Small intestine (tissue), 7 donors: ENCODE data around the gene MUC21. TPM values are rescaled to one million over a fixed set of nuclear protein-coding genes. Genes with fewer than 3 reads are reported as not detected.
A peak's percentile ranks its signal among the peaks of the same experiment; 100 is the strongest.

ENCODE experiments used
- DNase-seq, 2 donors: peaks; one replicate each; pipeline versions ENCODE4 v3.0.0 to v3.0.0-alpha.2; 2013
- FAIRE-seq: peaks from 2 replicates; lab custom pipeline; 2012; peaks lifted over from hg19 to GRCh38; lab: Jason Lieb, UNC
- H3K27ac ChIP-seq, 3 donors: one replicate each; pipeline ENCODE4 v1.5.1; 2013; ENCODE audit warnings: low read length in 2 of 3, mild to moderate bottlenecking in 2 of 3, control low read depth in 1 of 3, inconsistent platforms in 1 of 3, low read depth in 1 of 3, moderate library complexity in 1 of 3
- H3K27me3 ChIP-seq, 3 donors: one replicate each; pipeline ENCODE4 v1.6.1; 2013; ENCODE audit warnings: low read length in 3 of 3, inconsistent platforms in 1 of 3; ENCODE audit not compliant: control insufficient read depth in 3 of 3, insufficient read depth in 3 of 3
- H3K36me3 ChIP-seq, 3 donors: one replicate each; pipeline ENCODE4 v1.6.1; 2013; ENCODE audit warnings: low read length in 3 of 3, inconsistent platforms in 1 of 3, low read depth in 1 of 3, mild to moderate bottlenecking in 1 of 3, moderate library complexity in 1 of 3; ENCODE audit not compliant: control insufficient read depth in 3 of 3, insufficient read depth in 2 of 3
- H3K4me1 ChIP-seq, 3 donors: one replicate each; pipeline ENCODE4 v1.6.1; 2013; ENCODE audit warnings: low read length in 2 of 3, inconsistent platforms in 1 of 3, low read depth in 1 of 3, mild to moderate bottlenecking in 1 of 3, moderate library complexity in 1 of 3; ENCODE audit not compliant: control insufficient read depth in 3 of 3, insufficient read depth in 2 of 3
- H3K4me3 ChIP-seq, 3 donors: one replicate each; pipeline ENCODE4 v1.5.1; 2013; ENCODE audit warnings: low read length in 3 of 3, control low read depth in 1 of 3, inconsistent platforms in 1 of 3, low read depth in 1 of 3, mild to moderate bottlenecking in 1 of 3, moderate library complexity in 1 of 3
- H3K9me3 ChIP-seq, 2 donors: one replicate each; pipeline ENCODE4 v1.6.1; 2013; ENCODE audit warnings: low read depth in 1 of 2, low read length in 1 of 2; ENCODE audit not compliant: control insufficient read depth in 2 of 2, insufficient read depth in 1 of 2
- WGBS, 3 donors: extraction: QIAGEN DNeasy Blood & Tissue Kit; methylation state at CpG; one replicate each; pipeline ENCODE4 v1.1.7; 2013; 5-methylcytosine and 5-hydroxymethylcytosine counted together
- polyA plus RNA-seq, 4 donors: library from polyadenylated mRNA; stranded (reverse) in 3 of 4; unstranded in 1 of 4; fragments of 200-250 nt in 3 of 4; fragments of 120-200 nt in 1 of 4; gene quantifications; one replicate each; pipeline versions ENCODE4 v1.2.1 to v1.2.3, GENCODE V29; 2013
- donor health status: healthy with polysubstance abuse.
- donor health status: control.
- donor health status: control.
- donor health status: Bipolar disorder and iron deficiency.
- donor health status: healthy.

The MUC21 gene
- polyA plus RNA-seq, 4 donors: 0.22 to 0.89 (median 0.81) TPM; not detected in 1

GRCh38 chr6:30972816-30973215 lies 10.7 kb upstream of the MUC21 start:
- Histone ChIP-seq H3K36me3 (no peaks in the 10 kb centered on the region), H3K27me3 (peaks cover 0 to 2% (median 0%) of the 10 kb centered on the region in 3 donors), H3K4me1 (no peaks in the 10 kb centered on the region), H3K9me3 (no peaks in the 10 kb centered on the region), H3K4me3 (no peak overlapping the region), H3K27ac (no peak overlapping the region)
- FAIRE-seq (no peak), DNase-seq (no peak)
- 89 to 96% (median 92%) methylated on average over 4 of the region's 4 CpGs for WGBS, 3 donors

- Histone ChIP-seq H3K4me3 (no peak overlapping the region), H3K9me3 (no peaks in the 10 kb centered on the region), H3K4me1 (no peaks in the 10 kb centered on the region), H3K36me3 (no peaks in the 10 kb centered on the region), H3K27ac (no peak overlapping the region), H3K27me3 (peaks cover 0 to 3% (median 2%) of the 10 kb centered on the region in 3 donors)
- 76 to 83% (median 80%) methylated on average over 4 of the region's 4 CpGs for WGBS, 3 donors
- DNase-seq: no peak
- no peak for FAIRE-seq
Observed at GRCh38 chr6:30974490-30975252, 8.8 kb upstream of the MUC21 start.

GRCh38 chr6:30979141-30979540 lies 4.4 kb upstream of the MUC21 start:
- Histone ChIP-seq H3K4me3 (no peak overlapping the region), H3K4me1 (peaks cover 0 to 4% (median 0%) of the 10 kb centered on the region in 3 donors), H3K27ac (no peak overlapping the region), H3K36me3 (no peaks in the 10 kb centered on the region), H3K27me3 (peaks cover 0 to 6% (median 0%) of the 10 kb centered on the region in 3 donors), H3K9me3 (no peaks in the 10 kb centered on the region)
- 42 to 47% (median 44%) methylated on average over 1 of the region's 1 CpG for WGBS, 3 donors
- FAIRE-seq: no peak
- DNase-seq: no peak

- 67 to 68% (median 67%) methylated on average over 4 of the region's 4 CpGs for WGBS, 3 donors
- no peak overlapping the region for H3K27ac ChIP-seq
- H3K4me3 ChIP-seq: no peak overlapping the region
- peaks cover 0 to 4% (median 0%) of the 10 kb centered on the region in 3 donors for H3K4me1 ChIP-seq
- DNase-seq (no peak), FAIRE-seq (no peak)
- no peaks in the 10 kb centered on the region for H3K9me3 ChIP-seq
- H3K36me3 ChIP-seq: no peaks in the 10 kb centered on the region
- peaks cover 0 to 6% (median 0%) of the 10 kb centered on the region in 3 donors for H3K27me3 ChIP-seq
Observed at GRCh38 chr6:30979690-30980089, 3.8 kb upstream of the MUC21 start.

- peak; percentile 29 to 38 for DNase-seq
- no peaks in the 10 kb centered on the region for H3K36me3 ChIP-seq
- no peak for FAIRE-seq
- WGBS, 3 donors: 22 to 36% (median 24%) methylated on average over 13 of the region's 13 CpGs
- H3K9me3 ChIP-seq: no peaks in the 10 kb centered on the region
- peaks cover 0 to 6% (median 0%) of the 10 kb centered on the region in 3 donors for H3K27me3 ChIP-seq
- peaks cover 0 to 4% (median 0%) of the 10 kb centered on the region in 3 donors for H3K4me1 ChIP-seq
- no peak overlapping the region for H3K4me3 ChIP-seq
- H3K27ac ChIP-seq: peak overlapping the region in 1 of 3 donors; percentile 28
Observed at GRCh38 chr6:30981942-30982772, 1.4 kb upstream of the MUC21 start.

- no peak for FAIRE-seq
- Histone ChIP-seq H3K9me3 (no peaks in the 10 kb centered on the region), H3K36me3 (no peaks in the 10 kb centered on the region), H3K27me3 (peaks cover 0 to 7% (median 0%) of the 10 kb centered on the region in 3 donors), H3K27ac (no peak overlapping the region), H3K4me3 (no peak overlapping the region), H3K4me1 (peaks cover 0 to 5% (median 0%) of the 10 kb centered on the region in 3 donors)
- no peak for DNase-seq
- 82 to 85% (median 83%) methylated on average over 5 of the region's 5 CpGs for WGBS, 3 donors
Observed at GRCh38 chr6:30985490-30985889, 2.0 kb downstream of the MUC21 start.

GRCh38 chr6:30987304-30987703 lies 3.8 kb downstream of the MUC21 start:
- Histone ChIP-seq H3K4me1 (peaks cover 0 to 6% (median 0%) of the 10 kb centered on the region in 3 donors), H3K27me3 (peaks cover 0 to 3% (median 0%) of the 10 kb centered on the region in 3 donors), H3K27ac (no peak overlapping the region), H3K36me3 (no peaks in the 10 kb centered on the region), H3K4me3 (no peak overlapping the region), H3K9me3 (no peaks in the 10 kb centered on the region)
- FAIRE-seq (no peak), DNase-seq (no peak)
- WGBS, 3 donors: 91 to 93% (median 92%) methylated on average over 6 of the region's 6 CpGs

GRCh38 chr6:30988209-30988825 lies 4.8 kb downstream of the MUC21 start:
- no peak for FAIRE-seq

More at GRCh38 chr6:30988209-30988825, 4.8 kb downstream of the MUC21 start:
- no peaks in the 10 kb centered on the region for H3K36me3 ChIP-seq
- peaks cover 0 to 6% (median 0%) of the 10 kb centered on the region in 3 donors for H3K4me1 ChIP-seq
- peaks cover 0 to 3% (median 0%) of the 10 kb centered on the region in 3 donors for H3K27me3 ChIP-seq
- WGBS, 3 donors: 59 to 79% (median 68%) methylated on average over 9 of the region's 9 CpGs
- no peak overlapping the region for H3K4me3 ChIP-seq
- H3K9me3 ChIP-seq: no peaks in the 10 kb centered on the region
- no peak overlapping the region for H3K27ac ChIP-seq
- no peak for DNase-seq
